ENCODE measurements around the gene PLD6.

The PLD6 gene

GRCh38 chr17:17226451-17227265 lies 20.5 kb upstream of the PLD6 start:
- no peak for DNase-seq

- no peak for DNase-seq
Measured at GRCh38 chr17:17225901-17226300, 19.8 kb upstream of the PLD6 start.

- DNase-seq: no peak
Measured at GRCh38 chr17:17224137-17224536, 18.0 kb upstream of the PLD6 start.

GRCh38 chr17:17223736-17224135 lies 17.6 kb upstream of the PLD6 start:
- DNase-seq: no peak

- DNase-seq: no peak
Measured at GRCh38 chr17:17221329-17221728, 15.2 kb upstream of the PLD6 start.

GRCh38 chr17:17220529-17220928 lies 14.4 kb upstream of the PLD6 start:
- DNase-seq: no peak

GRCh38 chr17:17217995-17218394 lies 11.9 kb upstream of the PLD6 start:
- DNase-seq: no peak

- DNase-seq: peak; percentile 84
Measured at GRCh38 chr17:17216776-17217175, 10.6 kb upstream of the PLD6 start.

GRCh38 chr17:17216236-17216635 lies 10.1 kb upstream of the PLD6 start:
- DNase-seq: no peak

GRCh38 chr17:17215575-17215974 lies 9.4 kb upstream of the PLD6 start:
- DNase-seq: no peak

GRCh38 chr17:17214646-17215436 lies 8.7 kb upstream of the PLD6 start:
- DNase-seq: no peak

- DNase-seq: no peak
Measured at GRCh38 chr17:17213775-17214174, 7.6 kb upstream of the PLD6 start.

GRCh38 chr17:17207998-17208397 lies 1.9 kb upstream of the PLD6 start:
- no peak for DNase-seq

GRCh38 chr17:17206913-17207335 lies 791 bp upstream of the PLD6 start:
- DNase-seq: no peak

- DNase-seq: peak; percentile 59
Measured at GRCh38 chr17:17205368-17206123, 587 bp downstream of the PLD6 start.

GRCh38 chr17:17204635-17205231 lies 1.4 kb downstream of the PLD6 start:
- no peak for DNase-seq

- DNase-seq: no peak
Measured at GRCh38 chr17:17204041-17204591, 2.0 kb downstream of the PLD6 start.

- no peak for DNase-seq
Measured at GRCh38 chr17:17203173-17203730, 2.9 kb downstream of the PLD6 start.

GRCh38 chr17:17201907-17202306 lies 4.2 kb downstream of the PLD6 start:
- no peak for DNase-seq

GRCh38 chr17:17201271-17201670 lies 4.9 kb downstream of the PLD6 start:
- no peak for DNase-seq

- no peak for DNase-seq
Measured at GRCh38 chr17:17200831-17201230, 5.3 kb downstream of the PLD6 start.

GRCh38 chr17:17200311-17200710 lies 5.8 kb downstream of the PLD6 start:
- no peak for DNase-seq
